HEK293T (cell line): ENCODE measurements around the gene RPN1.

Source experiments
- CTCF ChIA-PET: fragments of 350-600 bp; formaldehyde crosslinking; extraction: SDS; loops from one replicate; lab custom pipeline; 2021; ENCODE audit warnings: antibody characterized with exemption, inconsistent platforms; lab: Yijun Ruan, JAX
- POLR2A ChIA-PET: fragments of 350-600 bp; formaldehyde crosslinking; extraction: SDS; loops from one replicate; lab custom pipeline; 2020; ENCODE audit warnings: antibody characterized with exemption, inconsistent platforms; lab: Yijun Ruan, JAX
- DNase-seq: peaks from one replicate; pipeline ENCODE4 v3.0.0; 2012; ENCODE audit warnings: mixed read lengths; ENCODE audit errors: extremely low spot score
- ARNT ChIP-seq: fragments of 450-650 bp; IDR thresholded peaks from 2 replicates; pipeline ENCODE4 v1.6.1; 2017; ENCODE audit warnings: mild to moderate bottlenecking
- BHLHE40 ChIP-seq: fragments of 450-650 bp; IDR thresholded peaks from 2 replicates; pipeline ENCODE4 v1.6.1; 2016; ENCODE audit warnings: mild to moderate bottlenecking, moderate library complexity, borderline replicate concordance
- CTBP1 ChIP-seq: fragments of 450-650 bp; IDR thresholded peaks from 2 replicates; pipeline ENCODE4 v1.6.1; 2016; ENCODE audit warnings: borderline replicate concordance
- ELF4 ChIP-seq: fragments of 450-650 bp; IDR thresholded peaks from 2 replicates; pipeline ENCODE4 v1.6.1; 2017; ENCODE audit warnings: antibody characterized with exemption
- FOXA1 ChIP-seq: fragments of 450-650 bp; IDR thresholded peaks from 2 replicates; pipeline ENCODE4 v1.6.1; 2016; ENCODE audit warnings: mild to moderate bottlenecking
- FOXK2 ChIP-seq: fragments of 450-650 bp; IDR thresholded peaks from 2 replicates; pipeline ENCODE4 v1.6.1; 2016; ENCODE audit warnings: mild to moderate bottlenecking
- FOXM1 ChIP-seq: fragments of 450-650 bp; IDR thresholded peaks from 2 replicates; pipeline ENCODE4 v1.6.1; 2017; ENCODE audit warnings: mild to moderate bottlenecking, borderline replicate concordance
- HDGF ChIP-seq: fragments of 450-650 bp; IDR thresholded peaks from 2 replicates; pipeline ENCODE4 v1.6.1; 2017; ENCODE audit warnings: antibody characterized with exemption, borderline replicate concordance
- L3MBTL2 ChIP-seq: fragments of 450-650 bp; conservative IDR thresholded peaks from 2 replicates; pipeline ENCODE4 v1.6.1; 2016; ENCODE audit warnings: mild to moderate bottlenecking
- LEF1 ChIP-seq: fragments of 450-650 bp; IDR thresholded peaks from 2 replicates; pipeline ENCODE4 v1.6.1; 2017; ENCODE audit warnings: mild to moderate bottlenecking, borderline replicate concordance
- NFRKB ChIP-seq: fragments of 450-650 bp; IDR thresholded peaks from 2 replicates; pipeline ENCODE4 v1.6.1; 2016; ENCODE audit warnings: mild to moderate bottlenecking, moderate library complexity
- SP1 ChIP-seq: fragments of 450-650 bp; IDR thresholded peaks from 2 replicates; pipeline ENCODE4 v1.6.1; 2017
- SUZ12 ChIP-seq: fragments of 450-650 bp; IDR thresholded peaks from 2 replicates; pipeline ENCODE4 v1.6.1; 2016; ENCODE audit warnings: mild to moderate bottlenecking
- TARDBP ChIP-seq: fragments of 450-650 bp; IDR thresholded peaks from 2 replicates; pipeline ENCODE4 v1.6.1; 2016
- ZNF384 ChIP-seq: fragments of 450-650 bp; IDR thresholded peaks from 2 replicates; pipeline ENCODE4 v1.6.1; 2016
- TF ChIP-seq, protein P1 (sequence below): fragments of 450-650 bp; IDR thresholded peaks from 2 replicates; pipeline ENCODE4 v1.6.1; 2016

The RPN1 gene

DNA sequence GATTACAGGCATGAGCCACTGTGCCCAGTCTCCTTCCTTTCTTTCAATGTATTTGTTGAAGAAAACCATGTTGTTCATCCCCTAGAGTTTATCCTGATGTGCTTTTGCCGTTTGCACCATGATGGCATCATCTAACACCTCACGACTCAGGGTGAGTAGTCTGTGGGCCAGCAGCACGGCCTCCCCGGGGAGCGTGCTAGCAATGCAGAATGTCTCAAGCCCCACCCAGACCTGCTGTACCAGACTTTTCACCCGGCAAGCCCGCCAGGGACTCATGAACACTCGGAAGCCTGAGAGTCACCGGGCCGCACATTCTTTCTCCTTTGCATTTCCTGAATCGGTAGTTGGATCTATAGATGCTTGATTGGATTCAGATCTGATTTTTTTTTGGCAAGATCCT lies 64.6 kb downstream of the RPN1 start:
- no peak for DNase-seq
- POLR2A ChIA-PET = no interaction called here
- TF ChIP-seq ZNF384 (no peak), ELF4 (no peak), FOXK2 (no peak), HDGF (no peak), ARNT (no peak), FOXM1 (no peak), LEF1 (no peak), NFRKB (no peak), SUZ12 (no peak), L3MBTL2 (no peak)
- TF ChIP-seq, protein P1, sequence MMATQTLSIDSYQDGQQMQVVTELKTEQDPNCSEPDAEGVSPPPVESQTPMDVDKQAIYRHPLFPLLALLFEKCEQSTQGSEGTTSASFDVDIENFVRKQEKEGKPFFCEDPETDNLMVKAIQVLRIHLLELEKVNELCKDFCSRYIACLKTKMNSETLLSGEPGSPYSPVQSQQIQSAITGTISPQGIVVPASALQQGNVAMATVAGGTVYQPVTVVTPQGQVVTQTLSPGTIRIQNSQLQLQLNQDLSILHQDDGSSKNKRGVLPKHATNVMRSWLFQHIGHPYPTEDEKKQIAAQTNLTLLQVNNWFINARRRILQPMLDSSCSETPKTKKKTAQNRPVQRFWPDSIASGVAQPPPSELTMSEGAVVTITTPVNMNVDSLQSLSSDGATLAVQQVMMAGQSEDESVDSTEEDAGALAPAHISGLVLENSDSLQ = no peak
- CTCF ChIA-PET = no interaction called here

DNA sequence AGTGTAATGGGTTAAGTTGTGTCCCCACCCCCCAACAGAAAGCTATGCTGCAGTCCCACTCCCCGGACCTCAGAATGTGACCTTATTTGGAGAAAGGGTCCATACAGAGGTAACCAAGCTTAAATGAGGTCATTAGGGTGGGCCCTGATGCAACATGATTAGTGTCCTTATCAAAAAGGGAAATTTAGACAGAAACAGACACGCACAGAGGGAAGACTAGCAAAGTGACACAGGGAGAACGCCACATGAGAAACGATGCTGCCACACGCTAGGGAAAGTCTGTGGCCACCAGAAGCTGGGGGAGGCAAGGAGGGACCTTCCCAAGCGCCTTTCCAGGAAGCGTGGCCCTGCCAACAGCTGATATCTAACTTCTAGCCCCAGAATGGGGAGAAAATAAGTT lies 65.4 kb downstream of the RPN1 start:
- ChIA-PET POLR2A (no interaction called here), CTCF (interaction anchor here (0.7 kb wide), 1 partner anchor 12 kb away, joined by 3 read pairs; no protein-coding TSS in a partner anchor)
- TF ChIP-seq FOXK2 (no peak), FOXA1 (no peak), FOXM1 (no peak), ZNF384 (no peak), ELF4 (no peak), L3MBTL2 (no peak), LEF1 (no peak), ARNT (no peak), TARDBP (no peak), HDGF (no peak)
- DNase-seq = no peak

DNA sequence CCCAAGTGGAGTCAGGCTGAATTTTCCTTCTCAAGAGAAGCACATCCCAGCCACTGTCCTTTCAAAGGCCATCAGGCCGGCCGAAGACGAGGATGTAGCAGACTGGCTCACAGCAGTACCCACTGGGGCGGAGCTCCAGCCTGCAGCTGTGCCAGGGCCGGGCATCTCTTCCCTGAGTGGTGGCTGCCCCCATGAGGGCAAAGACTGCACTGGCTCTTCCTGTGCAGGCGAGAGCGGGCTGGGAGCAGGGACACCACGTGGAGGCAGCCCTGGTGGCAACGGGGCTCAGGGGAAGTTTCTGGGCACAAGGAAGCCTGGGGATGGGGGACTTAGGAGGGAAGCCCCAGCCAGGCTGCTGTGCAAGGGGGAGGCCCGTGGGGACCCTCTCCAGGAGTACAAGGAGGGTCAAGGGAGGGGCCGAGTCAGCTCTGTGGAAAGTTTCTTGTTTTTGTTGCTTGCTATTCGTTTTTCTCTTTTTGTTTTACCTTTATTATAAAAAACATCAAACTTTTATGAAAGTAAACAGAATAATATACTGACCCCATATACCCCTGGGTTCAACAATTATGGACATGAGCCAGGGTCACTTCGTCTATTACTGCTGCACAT lies 66.1 kb downstream of the RPN1 start:
- DNase-seq = peak; percentile 35
- TF ChIP-seq ARNT (no peak), FOXK2 (no peak), HDGF (no peak), ELF4 (no peak), TARDBP (no peak), L3MBTL2 (no peak), NFRKB (no peak), FOXA1 (no peak), SP1 (no peak), ZNF384 (no peak), BHLHE40 (no peak), FOXM1 (no peak), LEF1 (no peak), CTBP1 (no peak), SUZ12 (no peak)
- TF ChIP-seq, protein P1 = no peak
- ChIA-PET CTCF (no interaction called here), POLR2A (no interaction called here)

GRCh38 chr3:128581566-128581965 lies 69.1 kb downstream of the RPN1 start:
- no peak for TF ChIP-seq FOXA1
- TF ChIP-seq NFRKB = no peak
- TF ChIP-seq HDGF = no peak
- TF ChIP-seq TARDBP = no peak
- no peak for TF ChIP-seq ELF4
- DNase-seq = no peak
- ChIA-PET POLR2A (interaction anchor here (0.6 kb wide), 1 partner anchor 1041 kb away, joined by 3 read pairs; no protein-coding TSS in a partner anchor), CTCF (interaction anchor here (0.6 to 0.8 kb wide), 2 partner anchors 8 to 133 kb away, joined by 3 to 4 read pairs; no protein-coding TSS in a partner anchor)

- TF ChIP-seq L3MBTL2 (no peak), FOXM1 (no peak), BHLHE40 (no peak), HDGF (no peak), ELF4 (no peak), NFRKB (no peak), ZNF384 (no peak), TARDBP (no peak), FOXA1 (no peak), CTBP1 (no peak), SUZ12 (no peak), SP1 (no peak), FOXK2 (no peak)
- TF ChIP-seq, protein P1 = no peak
- no peak for DNase-seq
- ChIA-PET CTCF (no interaction called here), POLR2A (no interaction called here)
These were observed 70.7 kb downstream of the RPN1 start for GRCh38 chr3:128579927-128580326.

DNA sequence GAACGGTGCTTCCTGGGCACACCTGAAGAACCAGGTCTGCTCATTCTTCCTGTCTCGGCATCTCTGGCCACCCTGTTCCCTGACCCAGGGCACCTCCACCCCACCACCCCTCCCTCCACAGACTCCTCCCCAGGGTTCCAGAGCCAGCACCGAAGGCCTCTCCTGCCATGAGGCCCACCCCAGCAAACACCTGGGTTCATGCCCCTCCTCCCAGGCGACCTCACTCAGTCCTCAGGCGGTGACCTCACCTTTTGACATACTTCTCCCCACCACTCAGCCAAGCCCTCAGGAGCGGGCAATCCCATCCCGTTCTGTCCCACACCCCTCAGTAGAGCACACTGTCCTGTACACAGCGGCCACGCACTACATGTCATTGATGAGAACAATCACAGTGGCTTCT lies 72.3 kb downstream of the RPN1 start:
- POLR2A ChIA-PET = interaction anchor here (0.6 kb wide), 1 partner anchor 1639 kb away, joined by 4 read pairs; no protein-coding TSS in a partner anchor
- CTCF ChIA-PET = no interaction called here
- TF ChIP-seq ARNT (no peak), BHLHE40 (no peak), NFRKB (no peak), ZNF384 (no peak), SUZ12 (no peak), FOXK2 (no peak), TARDBP (no peak), SP1 (no peak)
- TF ChIP-seq, protein P1 = no peak
- no peak for DNase-seq
